ENCODE measurements around the gene SLC16A13.

DNA sequence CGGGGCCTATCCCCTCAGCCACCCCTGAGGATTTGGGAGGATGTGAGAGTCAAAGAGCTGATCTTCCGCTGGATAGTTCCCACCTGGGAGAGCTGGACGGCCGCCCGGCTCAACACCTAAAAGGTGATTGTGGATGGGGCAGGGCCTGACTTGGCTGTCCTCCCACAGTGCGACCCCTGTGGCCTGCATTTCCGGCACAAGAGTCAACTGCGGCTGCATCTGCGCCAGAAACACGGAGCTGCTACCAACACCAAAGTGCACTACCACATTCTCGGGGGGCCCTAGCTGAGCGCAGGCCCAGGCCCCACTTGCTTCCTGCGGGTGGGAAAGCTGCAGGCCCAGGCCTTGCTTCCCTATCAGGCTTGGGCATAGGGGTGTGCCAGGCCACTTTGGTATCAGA lies 8.5 kb upstream of the SLC16A13 start:
- TF ChIP-seq POLR2A (IDR thresholded peaks at IDR 0.05) (no peak), EP300 (IDR thresholded peaks at IDR 0.05) (no peak), POLR2AphosphoS5 (IDR thresholded peaks at IDR 0.05) (no peak)
- TF ChIP-seq, protein P1, sequence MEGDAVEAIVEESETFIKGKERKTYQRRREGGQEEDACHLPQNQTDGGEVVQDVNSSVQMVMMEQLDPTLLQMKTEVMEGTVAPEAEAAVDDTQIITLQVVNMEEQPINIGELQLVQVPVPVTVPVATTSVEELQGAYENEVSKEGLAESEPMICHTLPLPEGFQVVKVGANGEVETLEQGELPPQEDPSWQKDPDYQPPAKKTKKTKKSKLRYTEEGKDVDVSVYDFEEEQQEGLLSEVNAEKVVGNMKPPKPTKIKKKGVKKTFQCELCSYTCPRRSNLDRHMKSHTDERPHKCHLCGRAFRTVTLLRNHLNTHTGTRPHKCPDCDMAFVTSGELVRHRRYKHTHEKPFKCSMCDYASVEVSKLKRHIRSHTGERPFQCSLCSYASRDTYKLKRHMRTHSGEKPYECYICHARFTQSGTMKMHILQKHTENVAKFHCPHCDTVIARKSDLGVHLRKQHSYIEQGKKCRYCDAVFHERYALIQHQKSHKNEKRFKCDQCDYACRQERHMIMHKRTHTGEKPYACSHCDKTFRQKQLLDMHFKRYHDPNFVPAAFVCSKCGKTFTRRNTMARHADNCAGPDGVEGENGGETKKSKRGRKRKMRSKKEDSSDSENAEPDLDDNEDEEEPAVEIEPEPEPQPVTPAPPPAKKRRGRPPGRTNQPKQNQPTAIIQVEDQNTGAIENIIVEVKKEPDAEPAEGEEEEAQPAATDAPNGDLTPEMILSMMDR (IDR thresholded peaks at IDR 0.05), result no peak

Measured in upper lobe of left lung (tissue), 4 donors.